Measurements from ENCODE around the gene ATP6V1E1.

DNA sequence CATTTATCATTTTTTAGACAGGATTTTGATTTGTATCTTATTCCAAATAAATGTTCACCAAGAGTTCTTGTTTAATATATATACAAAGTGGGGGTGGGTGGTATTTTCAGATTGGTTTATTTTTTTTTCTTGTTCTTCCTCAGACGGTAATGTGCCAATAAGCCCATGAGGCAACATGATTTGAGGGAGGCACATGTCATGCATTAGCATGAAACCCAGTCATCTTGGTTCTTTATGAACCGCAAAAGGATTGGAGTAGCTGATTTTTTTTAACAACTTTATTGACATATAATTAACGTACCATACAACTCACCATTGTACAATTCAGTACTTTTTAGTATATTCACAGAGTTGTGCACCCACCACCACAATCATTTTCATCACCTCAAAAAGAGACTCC lies 12.7 kb upstream of the ATP6V1E1 start:
- TF ChIP-seq, protein P1, sequence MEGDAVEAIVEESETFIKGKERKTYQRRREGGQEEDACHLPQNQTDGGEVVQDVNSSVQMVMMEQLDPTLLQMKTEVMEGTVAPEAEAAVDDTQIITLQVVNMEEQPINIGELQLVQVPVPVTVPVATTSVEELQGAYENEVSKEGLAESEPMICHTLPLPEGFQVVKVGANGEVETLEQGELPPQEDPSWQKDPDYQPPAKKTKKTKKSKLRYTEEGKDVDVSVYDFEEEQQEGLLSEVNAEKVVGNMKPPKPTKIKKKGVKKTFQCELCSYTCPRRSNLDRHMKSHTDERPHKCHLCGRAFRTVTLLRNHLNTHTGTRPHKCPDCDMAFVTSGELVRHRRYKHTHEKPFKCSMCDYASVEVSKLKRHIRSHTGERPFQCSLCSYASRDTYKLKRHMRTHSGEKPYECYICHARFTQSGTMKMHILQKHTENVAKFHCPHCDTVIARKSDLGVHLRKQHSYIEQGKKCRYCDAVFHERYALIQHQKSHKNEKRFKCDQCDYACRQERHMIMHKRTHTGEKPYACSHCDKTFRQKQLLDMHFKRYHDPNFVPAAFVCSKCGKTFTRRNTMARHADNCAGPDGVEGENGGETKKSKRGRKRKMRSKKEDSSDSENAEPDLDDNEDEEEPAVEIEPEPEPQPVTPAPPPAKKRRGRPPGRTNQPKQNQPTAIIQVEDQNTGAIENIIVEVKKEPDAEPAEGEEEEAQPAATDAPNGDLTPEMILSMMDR (IDR thresholded peaks at IDR 0.05), result no peak
- TF ChIP-seq, protein P2, sequence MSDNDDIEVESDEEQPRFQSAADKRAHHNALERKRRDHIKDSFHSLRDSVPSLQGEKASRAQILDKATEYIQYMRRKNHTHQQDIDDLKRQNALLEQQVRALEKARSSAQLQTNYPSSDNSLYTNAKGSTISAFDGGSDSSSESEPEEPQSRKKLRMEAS (IDR thresholded peaks at IDR 0.05), result no peak
- TF ChIP-seq TP53 (CRISPR knock-in tag; IDR thresholded peaks at IDR 0.05), result no peak
- TF ChIP-seq POLR2A (IDR thresholded peaks at IDR 0.05; ENCODE audit: low read length), result no peak
- TF ChIP-seq MAZ (IDR thresholded peaks at IDR 0.05; ENCODE audit: borderline replicate concordance, low read depth, low read length), result no peak
- TF ChIP-seq, protein P3, sequence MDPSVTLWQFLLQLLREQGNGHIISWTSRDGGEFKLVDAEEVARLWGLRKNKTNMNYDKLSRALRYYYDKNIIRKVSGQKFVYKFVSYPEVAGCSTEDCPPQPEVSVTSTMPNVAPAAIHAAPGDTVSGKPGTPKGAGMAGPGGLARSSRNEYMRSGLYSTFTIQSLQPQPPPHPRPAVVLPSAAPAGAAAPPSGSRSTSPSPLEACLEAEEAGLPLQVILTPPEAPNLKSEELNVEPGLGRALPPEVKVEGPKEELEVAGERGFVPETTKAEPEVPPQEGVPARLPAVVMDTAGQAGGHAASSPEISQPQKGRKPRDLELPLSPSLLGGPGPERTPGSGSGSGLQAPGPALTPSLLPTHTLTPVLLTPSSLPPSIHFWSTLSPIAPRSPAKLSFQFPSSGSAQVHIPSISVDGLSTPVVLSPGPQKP (IDR thresholded peaks at IDR 0.05; ENCODE audit: low read depth, low read length), result no peak
- TF ChIP-seq SMC3 (IDR thresholded peaks at IDR 0.05), result no peak
- TF ChIP-seq JUN (IDR thresholded peaks at IDR 0.05), result no peak
- no peak for TF ChIP-seq KDM1A (IDR thresholded peaks at IDR 0.05; ENCODE audit: low read depth)
